GM12801 (cell line): ENCODE measurements around the gene REXO1.

Source experiments
- CTCF ChIP-seq: IDR thresholded peaks from one replicate; pipeline ENCODE4 v1.5.1; 2011; ENCODE audit warnings: control low read depth; ENCODE audit not compliant: insufficient read length; ENCODE audit errors: extremely low read depth

The REXO1 gene

DNA sequence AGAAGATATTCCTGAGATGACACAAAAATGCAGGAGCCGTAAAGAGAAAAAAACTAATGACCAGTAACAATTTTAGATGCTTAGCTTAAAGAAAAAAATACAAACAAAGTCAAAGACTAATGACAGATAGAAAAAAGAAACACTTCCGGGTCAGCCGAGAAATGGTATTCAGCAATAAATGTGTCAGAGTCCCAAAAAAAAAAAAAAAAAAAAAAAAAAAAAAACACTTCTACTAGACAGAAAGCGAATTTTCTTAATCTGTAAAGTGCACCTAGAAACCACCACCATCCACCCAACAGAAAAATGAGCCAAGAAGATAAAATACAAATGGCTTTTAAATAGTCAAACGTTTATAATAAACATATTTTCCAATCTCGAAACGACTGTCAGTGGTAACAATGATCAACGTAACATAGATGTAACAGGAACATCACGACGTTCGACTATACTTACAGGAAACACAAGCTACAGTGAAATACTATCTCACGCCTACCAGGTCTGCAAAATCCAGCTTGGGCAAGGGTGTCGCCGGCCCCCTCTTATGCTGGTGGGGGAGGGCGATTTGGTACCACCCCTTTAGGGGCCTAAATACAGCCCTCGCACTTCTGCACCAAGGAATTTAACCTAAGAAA is 26.4 kb upstream of the REXO1 start:
- TF ChIP-seq CTCF, result no peak

GRCh38 chr19:1873524-1874473 is 25.5 kb upstream of the REXO1 start:
- TF ChIP-seq CTCF, result no peak

DNA sequence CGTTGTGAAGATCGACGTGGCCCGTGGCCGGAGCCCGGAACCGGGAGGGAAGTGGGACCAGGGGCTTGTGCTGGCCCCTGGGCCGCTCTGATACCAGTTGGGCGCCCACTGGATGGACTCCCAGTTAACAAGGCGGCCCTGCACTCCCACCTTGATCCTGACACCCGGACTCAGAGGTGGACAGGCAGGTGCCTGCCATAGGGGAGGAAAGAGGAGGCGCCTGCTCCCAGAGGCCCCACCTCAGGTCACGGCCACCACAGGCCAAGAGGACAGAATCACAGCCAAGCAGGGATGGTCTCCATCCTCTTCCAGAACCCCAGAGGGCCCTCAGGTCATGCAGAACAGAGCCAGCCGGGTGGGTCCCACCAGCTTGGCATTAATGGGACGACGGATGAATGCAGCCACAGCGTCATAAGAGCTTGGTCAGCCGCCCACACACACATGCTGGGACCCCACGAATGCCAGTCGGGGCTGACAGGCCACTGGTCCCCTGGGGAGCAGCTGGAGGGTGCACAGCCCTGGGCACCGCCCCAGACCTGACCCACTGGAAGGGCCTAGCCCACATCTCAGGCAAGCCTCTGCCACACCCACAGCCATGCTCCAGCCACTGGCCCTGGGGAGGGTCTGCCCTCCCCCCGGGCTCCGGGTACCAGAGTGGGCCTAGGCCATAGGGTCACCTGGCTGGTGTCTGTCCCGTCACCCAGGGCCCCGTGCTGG is 24.7 kb upstream of the REXO1 start:
- TF ChIP-seq CTCF, result no peak

GRCh38 chr19:1871630-1872029 is 23.3 kb upstream of the REXO1 start:
- no peak for TF ChIP-seq CTCF

- no peak for TF ChIP-seq CTCF
These were observed 22.9 kb upstream of the REXO1 start for GRCh38 chr19:1871140-1871597.

DNA sequence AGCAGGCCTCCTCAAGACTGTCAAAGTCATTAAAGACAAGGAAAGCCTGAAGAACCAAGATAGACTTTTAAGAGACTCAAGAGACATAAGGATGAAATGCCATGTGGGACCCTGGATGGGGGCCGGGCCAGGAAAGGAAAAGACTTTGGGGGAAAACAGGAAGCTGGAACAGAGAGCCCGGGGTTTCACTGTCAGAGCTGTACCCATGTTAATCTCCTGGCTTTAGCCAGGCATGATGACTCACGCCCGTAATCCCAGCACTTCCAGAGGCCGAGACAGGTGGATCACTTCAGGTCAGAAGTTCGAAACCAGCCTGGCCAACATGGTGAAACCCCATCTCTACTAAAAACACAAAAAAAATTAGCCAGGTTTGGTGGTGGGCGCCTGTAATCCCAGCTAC is 20.7 kb upstream of the REXO1 start:
- no peak for TF ChIP-seq CTCF

DNA sequence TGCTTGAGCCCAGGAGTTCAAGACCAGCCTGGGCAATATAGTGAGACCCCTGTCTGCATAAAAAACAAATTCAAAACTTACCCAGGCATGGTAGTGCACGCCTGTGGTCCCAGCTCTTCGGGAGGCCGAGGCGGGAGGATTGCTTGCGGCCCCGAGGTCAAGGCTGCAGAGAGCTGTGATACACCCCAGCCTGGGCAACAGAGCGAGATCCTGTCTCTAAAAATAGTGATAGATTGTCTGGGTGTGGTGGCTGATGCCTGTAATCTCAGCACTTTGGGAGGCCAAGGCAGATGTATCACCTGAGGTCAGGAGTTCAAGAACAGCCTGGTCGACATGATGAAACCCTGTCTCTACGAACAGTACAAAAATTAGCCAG is 19.1 kb upstream of the REXO1 start:
- TF ChIP-seq CTCF, result no peak
